OCI-LY7 (cell line): Measurements from ENCODE around the gene PDZK1.

Experiments used
- CTCF ChIP-seq: fragments of 200-600 bp; sonication (generic); conservative IDR thresholded peaks from 2 replicates; pipeline ENCODE4 v1.5.1; 2014; ENCODE audit warnings: mild to moderate bottlenecking, antibody characterized with exemption, low read length, moderate library complexity, mixed read lengths
- EZH2phosphoT487 ChIP-seq: fragments of 200-600 bp; sonication (generic); IDR thresholded peaks from 2 replicates; pipeline ENCODE4 v1.6.1; 2018; ENCODE audit warnings: low read depth, borderline replicate concordance, mild to moderate bottlenecking, mixed run types, antibody characterized with exemption, low read length, moderate library complexity, mixed read lengths

GRCh38 chr1:145707183-145707867, at the start of gene PDZK1:
- TF ChIP-seq EZH2phosphoT487 = no peak
- no peak for TF ChIP-seq CTCF
